NOMO-1 treated with DMSO at 0.1 percent for 48 hours (cell line): ENCODE results near the gene H6PD.

Experiments used
- DNase-seq: peaks from one replicate; lab custom pipeline; 2025; ENCODE audit not compliant: unreplicated experiment; lab: John Stamatoyannopoulos, UW

The H6PD gene

DNA sequence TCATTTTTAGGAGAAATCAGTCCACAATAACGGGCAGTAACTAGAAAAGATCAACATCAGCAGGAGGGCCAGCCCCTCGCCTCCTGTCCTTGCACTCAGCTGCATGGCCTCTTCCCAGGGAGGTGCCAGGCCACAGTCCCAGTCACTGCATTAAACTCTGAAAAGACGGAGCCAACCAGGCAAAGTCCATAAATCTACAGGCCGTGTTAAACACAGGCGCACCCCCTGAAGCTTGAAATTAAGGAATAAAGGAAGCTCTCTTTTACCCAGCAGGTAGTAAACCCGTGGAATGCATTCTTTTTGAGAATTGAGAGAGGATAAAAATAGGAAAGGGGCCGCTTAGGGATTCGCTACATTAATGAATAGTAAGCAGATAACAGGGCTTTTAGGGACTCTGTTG lies 18.4 kb downstream of the H6PD start:
- no peak for DNase-seq

DNA sequence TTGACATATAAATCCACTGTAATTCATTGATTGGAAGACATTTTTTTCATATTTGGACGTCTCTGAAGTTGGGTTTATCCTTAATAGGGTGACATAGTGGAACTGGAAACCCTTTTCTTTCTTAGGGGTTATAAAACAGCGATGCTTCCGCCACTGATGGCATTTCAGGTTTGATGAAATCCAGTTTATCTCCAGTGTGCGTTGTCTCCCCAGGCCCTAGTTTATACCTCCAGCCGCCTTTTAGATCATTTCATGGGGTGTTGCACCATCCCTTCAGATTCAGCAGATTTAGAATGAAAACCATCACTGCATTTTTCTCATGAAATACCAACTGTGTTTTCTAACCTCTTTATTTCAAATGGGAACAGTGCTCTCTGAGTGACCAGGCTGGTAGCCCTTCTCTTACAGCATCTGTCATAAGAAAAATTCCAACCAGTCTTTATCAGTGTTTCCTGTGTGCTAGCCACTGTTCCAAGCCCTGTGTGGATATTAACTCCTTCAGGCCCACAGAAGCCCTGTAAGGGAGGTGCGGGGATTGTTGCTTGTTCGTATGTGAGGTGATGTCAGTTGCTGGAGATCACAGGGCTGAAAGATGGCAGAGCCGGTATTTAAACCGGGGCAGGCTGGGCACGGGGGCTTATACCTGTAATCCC lies 19.0 kb downstream of the H6PD start:
- no peak for DNase-seq

DNA sequence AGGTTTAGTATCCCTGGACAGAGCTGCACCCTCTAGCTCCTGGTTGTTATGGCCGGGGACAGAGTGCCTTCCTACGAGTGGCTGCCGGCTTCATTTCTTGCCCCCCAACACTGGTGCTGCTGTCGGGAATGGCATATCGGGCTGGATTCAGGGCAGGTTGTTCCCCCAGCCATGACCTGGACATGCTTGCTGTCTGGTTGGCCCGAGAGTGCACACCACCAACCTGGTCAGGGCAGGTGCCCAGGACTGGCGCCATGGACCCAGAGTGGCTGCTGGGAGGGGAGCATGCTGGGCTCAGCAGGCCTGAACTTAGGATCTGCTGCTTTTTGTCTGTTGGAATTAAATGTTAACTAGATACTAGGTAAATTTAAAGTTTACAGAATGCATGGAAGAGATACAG lies 21.8 kb downstream of the H6PD start:
- no peak for DNase-seq

DNA sequence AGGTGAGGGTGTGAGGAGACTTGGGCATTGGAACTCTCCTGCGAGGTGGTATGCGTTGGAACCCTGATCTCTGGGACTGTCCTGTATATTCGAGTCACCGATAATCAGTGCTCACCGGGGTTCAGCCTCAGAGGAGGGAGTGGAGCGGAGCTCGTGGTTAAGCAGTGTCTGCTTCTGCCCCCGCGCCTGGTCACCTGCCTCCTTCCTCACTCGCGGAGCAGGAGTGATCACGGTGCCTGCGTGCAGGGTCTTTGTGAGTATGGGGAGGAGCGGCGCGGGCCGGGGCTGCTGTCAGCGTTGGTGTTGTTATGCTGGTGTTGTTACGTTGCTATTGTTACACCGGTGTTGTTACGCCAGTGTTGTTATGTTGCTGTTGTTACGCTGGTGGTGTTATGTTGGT lies 23.3 kb downstream of the H6PD start:
- DNase-seq, result no peak

DNA sequence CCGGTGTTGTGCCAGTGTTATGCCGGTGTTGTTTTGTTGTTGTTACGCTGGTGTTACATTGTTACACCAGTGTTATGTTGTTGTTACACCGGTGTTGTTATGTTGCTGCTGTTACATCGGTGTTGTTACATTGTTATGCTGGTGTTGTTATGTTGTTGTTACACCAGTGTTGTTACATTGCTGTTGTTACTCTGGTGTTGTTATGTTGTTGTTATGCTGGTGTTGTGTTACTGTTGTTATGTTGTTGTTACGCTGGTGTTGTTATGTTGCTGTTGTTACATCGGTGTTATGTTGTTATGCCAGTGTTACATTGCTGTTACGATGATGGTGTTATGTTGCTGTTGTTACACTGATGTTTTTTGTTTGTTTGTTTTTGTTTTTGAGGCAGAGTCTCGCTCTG lies 24.1 kb downstream of the H6PD start:
- DNase-seq, result no peak

DNA sequence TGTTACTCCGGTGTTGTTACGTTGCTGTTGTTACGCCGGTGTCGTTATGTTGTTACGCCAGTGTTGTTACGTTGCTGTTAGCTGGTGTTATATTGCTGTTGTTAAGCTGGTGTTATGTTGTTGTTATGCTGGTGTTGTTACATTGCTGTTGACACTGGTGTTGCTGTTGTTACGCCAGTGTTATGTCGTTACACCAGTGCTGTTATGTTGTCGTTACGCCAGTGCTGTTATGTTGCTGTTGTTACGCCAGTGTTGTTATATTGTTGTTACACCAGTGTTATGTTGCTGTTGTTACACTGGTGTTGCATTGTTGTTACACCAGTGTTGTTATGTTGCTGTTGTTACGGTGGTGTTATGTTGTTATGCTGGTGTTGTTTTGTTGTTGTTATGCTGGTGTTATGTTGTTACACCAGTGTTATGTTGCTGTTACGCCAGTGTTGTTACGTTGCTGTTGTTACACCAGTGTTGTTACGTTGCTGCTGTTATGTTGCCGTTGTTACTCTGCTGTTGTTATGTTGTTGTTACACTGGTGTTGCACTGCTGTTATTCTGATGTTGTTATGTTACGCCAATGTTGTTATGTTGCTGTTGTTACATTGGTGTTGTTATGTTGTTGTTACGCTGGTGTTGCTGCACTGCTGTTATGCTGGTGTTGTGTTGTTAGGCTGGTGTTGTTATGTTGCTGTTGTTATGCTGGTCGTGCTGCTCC lies 25.6 kb downstream of the H6PD start:
- DNase-seq, result no peak

GRCh38 chr1:9261496-9261895 lies 26.9 kb downstream of the H6PD start:
- no peak for DNase-seq

DNA sequence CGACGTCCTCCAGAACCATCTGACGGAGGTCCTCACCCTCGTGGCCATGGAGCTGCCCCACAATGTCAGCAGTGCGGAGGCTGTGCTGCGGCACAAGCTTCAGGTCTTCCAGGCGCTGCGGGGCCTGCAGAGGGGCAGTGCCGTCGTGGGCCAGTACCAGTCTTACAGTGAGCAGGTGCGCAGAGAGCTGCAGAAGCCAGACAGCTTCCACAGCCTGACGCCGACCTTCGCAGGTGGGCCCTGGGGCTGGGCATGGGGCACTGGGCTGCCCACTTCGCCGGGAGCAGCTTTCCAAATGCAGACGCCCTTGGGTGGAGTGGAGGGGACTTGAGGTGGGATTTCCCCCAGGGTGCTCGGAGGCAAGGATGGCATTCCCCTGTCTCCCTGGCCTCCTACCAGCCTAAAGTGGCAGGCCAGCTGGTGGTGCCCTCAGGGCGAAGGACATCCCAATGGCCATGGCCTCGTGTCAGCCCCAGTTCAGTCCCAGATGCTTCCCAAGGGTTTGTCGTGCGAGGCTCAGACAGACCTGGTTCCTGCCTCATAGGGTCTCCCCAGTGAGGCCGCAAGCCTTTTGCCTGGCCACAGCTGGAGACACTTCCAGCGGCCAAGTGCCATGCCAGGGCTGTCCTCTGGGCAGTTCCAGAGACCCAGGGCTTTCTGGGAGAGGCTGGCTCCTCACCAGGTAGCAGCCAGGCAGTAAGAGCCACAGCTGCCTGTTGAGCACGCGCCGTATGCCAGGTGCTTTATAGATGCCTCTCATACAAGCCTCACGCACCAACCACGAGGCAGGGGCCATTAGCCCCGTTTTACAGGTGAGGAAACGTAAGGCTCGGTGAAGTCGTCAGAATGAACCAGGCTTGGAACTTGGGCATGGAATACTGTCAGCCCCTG lies 27.8 kb downstream of the H6PD start:
- DNase-seq, result no peak

DNA sequence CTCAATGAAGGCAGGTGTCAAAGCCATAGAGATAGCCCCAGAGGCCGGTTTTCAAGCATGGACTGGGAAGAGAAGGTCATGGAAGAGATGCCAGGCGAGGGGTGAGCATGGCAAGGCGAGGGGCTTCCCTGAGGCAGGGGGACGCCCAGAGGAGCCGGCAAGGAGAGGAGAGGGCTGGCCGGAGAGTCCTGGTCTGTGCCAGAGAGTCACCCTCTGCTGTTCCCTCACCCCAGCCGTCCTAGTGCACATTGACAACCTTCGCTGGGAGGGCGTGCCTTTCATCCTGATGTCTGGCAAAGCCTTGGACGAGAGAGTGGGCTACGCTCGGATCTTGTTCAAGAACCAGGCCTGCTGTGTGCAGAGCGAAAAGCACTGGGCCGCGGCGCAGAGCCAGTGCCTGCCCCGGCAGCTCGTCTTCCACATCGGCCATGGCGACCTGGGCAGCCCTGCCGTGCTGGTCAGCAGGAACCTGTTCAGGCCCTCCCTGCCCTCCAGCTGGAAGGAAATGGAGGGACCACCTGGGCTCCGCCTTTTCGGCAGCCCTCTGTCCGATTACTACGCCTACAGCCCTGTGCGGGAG lies 28.8 kb downstream of the H6PD start:
- DNase-seq, result no peak

GRCh38 chr1:9263984-9264872 lies 29.7 kb downstream of the H6PD start:
- DNase-seq, result no peak

- DNase-seq, result no peak
Measured at GRCh38 chr1:9265037-9265436, 30.5 kb downstream of the H6PD start.

DNA sequence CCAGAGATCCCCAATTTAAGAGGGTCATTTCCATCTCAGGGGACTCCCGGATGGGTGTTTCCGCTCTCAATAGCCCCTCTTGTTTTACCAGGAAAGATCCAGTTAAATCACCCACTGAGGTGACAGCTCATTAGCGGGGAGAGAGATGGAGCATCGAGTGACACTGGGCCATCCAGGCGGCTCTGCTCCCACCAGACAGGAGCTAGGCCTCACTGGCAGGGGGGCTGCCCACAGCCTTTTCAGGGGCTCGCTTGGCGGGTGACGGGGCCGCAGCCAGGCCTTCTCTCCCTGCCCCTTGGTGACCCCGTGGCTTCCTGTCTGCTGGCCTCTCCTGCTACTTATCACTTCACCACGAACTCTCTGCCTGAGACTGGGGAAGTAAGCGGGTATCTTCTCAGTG lies 31.4 kb downstream of the H6PD start:
- no peak for DNase-seq

GRCh38 chr1:9267352-9267686 lies 32.7 kb downstream of the H6PD start:
- DNase-seq, result no peak

DNA sequence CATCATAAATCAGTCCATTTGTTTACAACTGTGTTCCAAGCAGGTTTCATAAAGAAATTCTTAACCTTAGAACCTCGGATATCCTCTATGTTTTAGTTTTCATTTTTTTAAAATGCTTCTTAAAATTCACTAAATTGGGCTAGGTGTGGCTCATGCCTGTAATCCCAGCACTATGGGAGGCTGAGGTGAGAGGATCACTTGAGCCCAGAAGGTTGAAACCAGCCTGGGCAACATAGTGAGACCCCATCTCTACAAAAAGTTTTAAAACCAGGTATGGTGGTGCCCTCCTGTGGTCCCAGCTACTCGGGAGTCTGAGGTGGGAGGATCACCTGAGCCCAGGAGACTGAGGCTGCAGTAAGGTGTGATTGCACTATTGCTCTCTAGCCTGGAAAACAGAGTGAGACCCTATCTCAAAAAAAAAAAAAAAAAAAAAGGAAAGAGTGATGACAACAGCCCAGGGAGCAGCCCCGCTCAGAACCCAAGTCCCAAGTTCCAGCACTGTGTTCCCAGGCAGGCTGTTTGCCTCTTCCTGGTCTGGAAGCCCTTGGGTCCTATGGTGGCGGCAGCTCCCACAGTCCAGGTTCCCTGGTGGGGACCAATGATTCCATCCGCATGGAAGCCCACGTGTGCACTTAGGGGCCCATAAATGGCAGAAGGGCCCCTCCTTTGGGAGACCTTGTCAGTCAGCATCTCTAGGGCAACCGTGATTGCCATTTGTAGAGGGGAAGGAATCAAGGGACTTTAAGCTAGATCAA lies 33.4 kb downstream of the H6PD start:
- DNase-seq, result no peak

DNA sequence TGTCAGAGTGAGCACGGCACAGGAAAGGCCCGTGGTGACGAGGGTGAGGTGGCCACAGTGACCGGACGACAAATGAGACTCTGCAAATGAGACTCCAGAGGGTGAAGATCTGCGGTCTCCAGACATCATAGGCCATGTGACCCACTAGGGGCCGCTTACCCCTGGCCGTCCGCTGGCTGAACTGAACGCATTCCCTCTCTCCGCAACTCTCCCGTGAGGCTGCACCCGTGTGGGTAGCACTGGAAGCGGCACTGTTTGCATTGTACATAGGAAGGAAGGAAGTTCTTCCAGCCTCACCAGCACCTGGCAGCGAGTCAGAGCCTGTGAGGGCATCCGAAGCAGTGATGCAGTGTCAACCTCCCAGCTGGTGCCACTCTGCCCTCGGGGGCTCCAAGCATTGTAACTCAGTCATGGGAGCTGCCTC lies 34.5 kb downstream of the H6PD start:
- no peak for DNase-seq

DNA sequence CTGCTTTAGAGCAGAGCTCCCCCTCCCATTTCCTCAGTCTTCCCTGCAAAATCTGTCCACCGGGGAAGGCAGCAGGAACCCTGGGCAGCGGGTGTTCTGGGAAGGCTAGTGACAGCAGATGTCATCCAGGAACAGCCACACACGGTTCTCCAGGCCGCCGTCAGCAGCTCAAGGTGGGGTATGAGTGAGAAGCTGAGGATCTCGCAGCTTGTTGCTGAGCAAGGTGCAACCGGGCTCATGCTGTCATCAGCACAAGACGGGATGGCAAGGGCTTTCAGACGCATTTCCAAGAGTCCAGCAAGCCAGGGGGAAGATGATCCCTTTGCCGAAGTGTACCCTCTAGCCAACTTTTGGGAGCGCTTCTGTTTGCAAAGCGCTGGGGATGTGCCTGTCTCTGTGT lies 35.1 kb downstream of the H6PD start:
- DNase-seq, result no peak

DNA sequence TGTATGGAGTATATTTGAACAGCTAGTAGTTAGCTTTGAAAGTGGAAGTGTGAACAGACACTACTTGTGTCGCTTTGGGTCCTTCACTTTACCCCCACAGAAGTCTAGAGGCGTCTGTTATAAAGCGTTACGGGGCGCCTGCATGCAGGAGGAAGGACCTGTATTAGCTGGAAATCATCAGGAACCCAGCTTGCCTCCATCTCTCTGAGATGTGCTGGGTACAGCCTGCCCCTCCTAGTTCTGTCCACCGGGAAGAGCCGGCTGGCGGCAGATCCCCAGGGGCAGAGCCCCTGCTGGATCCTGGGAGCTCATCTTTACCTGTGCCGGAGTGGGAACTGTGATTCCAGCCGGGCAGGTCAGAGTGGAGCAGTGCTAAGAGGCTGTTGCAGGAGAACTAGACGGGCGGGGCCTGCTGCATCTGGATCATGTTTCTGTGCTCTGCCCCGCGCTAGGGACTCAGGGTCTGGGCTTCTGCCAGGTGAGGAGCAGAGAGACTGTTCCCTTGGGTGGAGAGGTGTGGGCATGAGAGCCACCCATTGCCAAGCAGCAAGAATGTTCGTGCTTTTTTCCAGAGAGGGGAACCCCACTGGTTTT lies 35.8 kb downstream of the H6PD start:
- no peak for DNase-seq

DNA sequence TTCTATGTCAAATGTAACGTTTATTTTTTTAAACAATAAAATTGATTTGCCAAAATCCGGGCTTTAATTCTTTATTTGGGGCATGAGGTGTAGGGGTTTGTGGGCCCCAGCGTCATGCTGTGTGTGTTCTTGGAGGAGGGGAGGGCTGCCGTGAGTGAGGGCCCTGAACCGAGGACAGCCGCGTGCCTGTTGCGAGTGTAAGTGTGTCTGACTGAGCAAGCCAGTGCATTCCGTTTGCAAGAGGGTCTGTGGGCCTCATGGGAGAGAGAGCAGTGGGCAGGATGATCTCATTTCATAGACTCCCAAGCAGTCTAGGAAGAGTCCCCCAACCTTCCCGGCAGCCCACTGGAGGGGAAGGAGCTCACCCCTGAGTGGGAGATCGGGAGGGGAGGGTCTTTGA lies 36.7 kb downstream of the H6PD start:
- DNase-seq, result no peak

- no peak for DNase-seq
Measured at GRCh38 chr1:9271861-9272595, 37.5 kb downstream of the H6PD start.
